ENCODE data around the gene LRRC40. TPM values are rescaled to one million over a fixed set of nuclear protein-coding genes. Genes with fewer than 3 reads are reported as not detected.

Gene LRRC40
- total and polyA plus RNA-seq, 2 donors: 9.8 to 41.7 TPM

DNA sequence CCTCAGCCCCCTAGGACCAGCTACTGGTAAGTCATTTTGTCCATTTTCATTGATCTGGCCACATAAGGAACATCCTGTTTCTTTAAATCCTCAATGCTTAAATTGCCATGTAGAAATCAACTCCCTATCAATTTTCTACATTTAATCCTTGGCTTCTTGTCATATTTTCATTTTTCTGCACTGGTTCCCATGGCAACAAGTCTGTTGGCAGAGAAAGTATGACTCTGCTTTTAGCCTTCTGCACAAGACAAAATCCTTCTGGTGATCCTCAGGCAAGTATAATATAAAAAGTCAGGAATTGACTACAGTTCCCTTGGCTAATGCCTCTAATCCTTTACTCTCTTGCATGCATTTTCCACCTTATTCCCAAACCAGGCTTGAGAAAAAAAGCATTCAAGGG, 65.0 kb downstream of the LRRC40 start:
- H3K36me3 ChIP-seq (ENCODE audit: insufficient read depth): no peaks in the 10 kb centered on the region

GRCh38 chr1:70134148-70134547, 71.2 kb downstream of the LRRC40 start:
- H3K36me3 ChIP-seq (ENCODE audit: insufficient read depth): no peaks in the 10 kb centered on the region
- 83% methylated on average over 3 of the region's 3 CpGs for WGBS
- no peaks in the 10 kb centered on the region for H3K4me1 ChIP-seq (ENCODE audit: insufficient read depth)
- no peak overlapping the region for H3K4me3 ChIP-seq (ENCODE audit: low read depth, low read length)
- no peak for DNase-seq (ENCODE audit: extremely low spot score)
- H3K27ac ChIP-seq (ENCODE audit: low read depth): no peak overlapping the region

More for the DNA sequence above, 65.0 kb downstream of the LRRC40 start:
- H3K27ac ChIP-seq (ENCODE audit: low read depth): no peak overlapping the region
- no peak overlapping the region for H3K4me3 ChIP-seq (ENCODE audit: low read depth, low read length)
- no peaks in the 10 kb centered on the region for H3K4me1 ChIP-seq (ENCODE audit: insufficient read depth)
- peak; percentile 77 for DNase-seq (ENCODE audit: extremely low spot score)

- Histone ChIP-seq H3K27ac (ENCODE audit: low read depth) (no peak overlapping the region), H3K4me1 (ENCODE audit: insufficient read depth) (no peaks in the 10 kb centered on the region), H3K36me3 (ENCODE audit: insufficient read depth) (no peaks in the 10 kb centered on the region), H3K4me3 (ENCODE audit: low read depth, low read length) (no peak overlapping the region)
- no peak for DNase-seq (ENCODE audit: extremely low spot score)
These were observed 88.3 kb downstream of the LRRC40 start for GRCh38 chr1:70117046-70117445.

- 91% methylated on average over 3 of the region's 3 CpGs for WGBS
- H3K4me1 ChIP-seq (ENCODE audit: insufficient read depth): no peaks in the 10 kb centered on the region
- no peaks in the 10 kb centered on the region for H3K36me3 ChIP-seq (ENCODE audit: insufficient read depth)
These were observed 90.1 kb downstream of the LRRC40 start for GRCh38 chr1:70115315-70115714.

DNA sequence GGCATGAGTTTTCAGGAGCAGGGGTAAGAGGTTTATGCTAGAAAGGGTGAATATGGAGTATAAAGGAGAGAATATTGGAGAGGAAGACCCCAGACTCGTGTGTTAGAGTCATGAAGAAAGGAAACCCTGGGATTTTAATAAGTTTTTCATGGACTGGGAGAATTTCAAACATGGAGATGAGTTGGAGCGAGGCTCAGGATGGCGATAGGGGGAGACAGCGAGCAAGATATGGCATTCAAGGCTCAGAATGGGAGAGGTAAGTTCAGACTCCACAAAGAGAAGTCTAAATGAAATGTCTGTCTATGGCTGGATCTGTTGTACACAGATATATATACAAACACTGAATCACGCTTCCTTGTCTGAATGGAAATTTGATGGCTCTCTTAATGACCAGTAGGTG, 92.5 kb downstream of the LRRC40 start:
- no peaks in the 10 kb centered on the region for H3K4me1 ChIP-seq (ENCODE audit: insufficient read depth)
- no peak overlapping the region for H3K27ac ChIP-seq (ENCODE audit: low read depth)
- no peak for DNase-seq (ENCODE audit: extremely low spot score)
- H3K4me3 ChIP-seq (ENCODE audit: low read depth, low read length): no peak overlapping the region
- H3K36me3 ChIP-seq (ENCODE audit: insufficient read depth): no peaks in the 10 kb centered on the region
- 94% methylated on average over 5 of the region's 5 CpGs for WGBS

More at GRCh38 chr1:70115315-70115714, 90.1 kb downstream of the LRRC40 start:
- DNase-seq (ENCODE audit: extremely low spot score): no peak
- Histone ChIP-seq H3K27ac (ENCODE audit: low read depth) (no peak overlapping the region), H3K4me3 (ENCODE audit: low read depth, low read length) (no peak overlapping the region)

GRCh38 chr1:70109241-70109640, 96.1 kb downstream of the LRRC40 start:
- no peak overlapping the region for H3K4me3 ChIP-seq (ENCODE audit: low read depth, low read length)
- no peak for DNase-seq (ENCODE audit: extremely low spot score)
- H3K4me1 ChIP-seq (ENCODE audit: insufficient read depth): no peaks in the 10 kb centered on the region
- H3K36me3 ChIP-seq (ENCODE audit: insufficient read depth): no peaks in the 10 kb centered on the region
- 95% methylated on average over 5 of the region's 5 CpGs for WGBS
- no peak overlapping the region for H3K27ac ChIP-seq (ENCODE audit: low read depth)

- Histone ChIP-seq H3K4me3 (ENCODE audit: low read depth, low read length) (no peak overlapping the region), H3K27ac (ENCODE audit: low read depth) (no peak overlapping the region), H3K4me1 (ENCODE audit: insufficient read depth) (no peaks in the 10 kb centered on the region), H3K36me3 (ENCODE audit: insufficient read depth) (no peaks in the 10 kb centered on the region)
- DNase-seq (ENCODE audit: extremely low spot score): no peak
- WGBS: 86% methylated on average over 1 of the region's 1 CpG
These were observed 101.6 kb downstream of the LRRC40 start for GRCh38 chr1:70103770-70104169.

DNA sequence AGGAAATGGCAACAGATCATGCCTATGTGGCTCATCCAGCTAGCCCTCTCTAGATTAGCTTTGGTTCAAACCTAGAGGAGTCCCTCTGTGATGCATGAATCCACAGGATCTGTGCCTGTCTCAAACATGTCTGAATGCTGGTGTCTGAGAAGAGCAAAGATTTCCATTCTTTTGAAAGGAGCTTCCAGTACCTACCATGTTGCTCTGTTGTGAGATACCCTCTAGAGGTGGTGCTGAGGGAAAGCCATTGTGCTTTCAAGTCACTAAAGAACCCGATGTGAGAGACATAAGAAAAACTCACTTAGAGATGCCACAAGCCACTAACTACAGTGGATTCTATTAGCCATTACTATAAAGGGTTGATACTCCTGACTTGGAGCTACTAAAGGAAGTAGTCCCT, 103.6 kb downstream of the LRRC40 start:
- no peak overlapping the region for H3K27ac ChIP-seq (ENCODE audit: low read depth)
- H3K4me3 ChIP-seq (ENCODE audit: low read depth, low read length): no peak overlapping the region
- DNase-seq (ENCODE audit: extremely low spot score): no peak
- H3K4me1 ChIP-seq (ENCODE audit: insufficient read depth): no peaks in the 10 kb centered on the region
- no peaks in the 10 kb centered on the region for H3K36me3 ChIP-seq (ENCODE audit: insufficient read depth)
- 76% methylated on average over 1 of the region's 1 CpG for WGBS

- H3K4me1 ChIP-seq (ENCODE audit: insufficient read depth): no peaks in the 10 kb centered on the region
- no peak for DNase-seq (ENCODE audit: extremely low spot score)
- WGBS: 73% methylated on average over 2 of the region's 2 CpGs
- no peak overlapping the region for H3K4me3 ChIP-seq (ENCODE audit: low read depth, low read length)
- H3K36me3 ChIP-seq (ENCODE audit: insufficient read depth): no peaks in the 10 kb centered on the region
- no peak overlapping the region for H3K27ac ChIP-seq (ENCODE audit: low read depth)
These were observed 104.1 kb downstream of the LRRC40 start for GRCh38 chr1:70101231-70101630.

Small RNAs within 50 kb of the gene (small RNA-seq; reads per million reads assigned to genes)
- not detected for gene RN7SL242P

Other genes with a start within 250 kb of the LRRC40 start
- 294 TPM for gene SRSF11, start 15.8 kb upstream of the LRRC40 start, total RNA-seq
- gene SRSF11, start 15.8 kb upstream of the LRRC40 start, polyA plus RNA-seq: 108 TPM
- 79.0 TPM for gene ANKRD13C, start 149.1 kb upstream of the LRRC40 start, total RNA-seq
- gene ANKRD13C, start 149.1 kb upstream of the LRRC40 start, polyA plus RNA-seq: 14.4 TPM
- gene CTH, start 205.7 kb upstream of the LRRC40 start, total RNA-seq: 3.8 TPM
- gene CTH, start 205.7 kb upstream of the LRRC40 start, polyA plus RNA-seq: 3.8 TPM

All from urinary bladder (tissue), 4 donors.